ENCODE results near the gene SERPINB6. TPM values are rescaled to one million over a fixed set of nuclear protein-coding genes. Genes with fewer than 3 reads are reported as not detected.

The SERPINB6 gene
- total and polyA plus RNA-seq, 9 of the 15 experiments (the other 6 are each of a cell fraction or from before 2014, with no cell fraction given): 86.6 to 211 (median 143) TPM

GRCh38 chr6:2969549-2969948 is 1.8 kb downstream of the SERPINB6 start (continued):
- no peak for TF ChIP-seq TAF1 (IDR thresholded peaks at IDR 0.05; ENCODE audit: control insufficient read depth, extremely low read depth, insufficient read depth, low read length, severe bottlenecking)
- TF ChIP-seq POLR2B (IDR thresholded peaks at IDR 0.05; ENCODE audit: low read depth, partially characterized antibody): peak; percentile 55
- no peak for TF ChIP-seq ZNF23 (CRISPR knock-in tag; IDR thresholded peaks at IDR 0.05)
- no peak for TF ChIP-seq GABPB1 (CRISPR knock-in tag; IDR thresholded peaks at IDR 0.05)
- no peak for TF ChIP-seq MAFK (IDR thresholded peaks at IDR 0.05; ENCODE audit: low read length)
- TF ChIP-seq SMARCE1 (IDR thresholded peaks at IDR 0.05): no peak
- TF ChIP-seq, protein P1, sequence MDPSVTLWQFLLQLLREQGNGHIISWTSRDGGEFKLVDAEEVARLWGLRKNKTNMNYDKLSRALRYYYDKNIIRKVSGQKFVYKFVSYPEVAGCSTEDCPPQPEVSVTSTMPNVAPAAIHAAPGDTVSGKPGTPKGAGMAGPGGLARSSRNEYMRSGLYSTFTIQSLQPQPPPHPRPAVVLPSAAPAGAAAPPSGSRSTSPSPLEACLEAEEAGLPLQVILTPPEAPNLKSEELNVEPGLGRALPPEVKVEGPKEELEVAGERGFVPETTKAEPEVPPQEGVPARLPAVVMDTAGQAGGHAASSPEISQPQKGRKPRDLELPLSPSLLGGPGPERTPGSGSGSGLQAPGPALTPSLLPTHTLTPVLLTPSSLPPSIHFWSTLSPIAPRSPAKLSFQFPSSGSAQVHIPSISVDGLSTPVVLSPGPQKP (CRISPR knock-in tag; IDR thresholded peaks at IDR 0.05): no peak
- TF ChIP-seq KLF1 (tag; IDR thresholded peaks at IDR 0.05): no peak
- no peak for TF ChIP-seq KDM2B (CRISPR knock-in tag; IDR thresholded peaks at IDR 0.05)
- TF ChIP-seq, protein P2, sequence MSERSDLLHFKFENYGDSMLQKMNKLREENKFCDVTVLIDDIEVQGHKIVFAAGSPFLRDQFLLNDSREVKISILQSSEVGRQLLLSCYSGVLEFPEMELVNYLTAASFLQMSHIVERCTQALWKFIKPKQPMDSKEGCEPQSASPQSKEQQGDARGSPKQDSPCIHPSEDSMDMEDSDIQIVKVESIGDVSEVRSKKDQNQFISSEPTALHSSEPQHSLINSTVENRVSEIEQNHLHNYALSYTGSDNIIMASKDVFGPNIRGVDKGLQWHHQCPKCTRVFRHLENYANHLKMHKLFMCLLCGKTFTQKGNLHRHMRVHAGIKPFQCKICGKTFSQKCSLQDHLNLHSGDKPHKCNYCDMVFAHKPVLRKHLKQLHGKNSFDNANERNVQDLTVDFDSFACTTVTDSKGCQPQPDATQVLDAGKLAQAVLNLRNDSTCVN (CRISPR knock-in tag; IDR thresholded peaks at IDR 0.05): 0 out of 2 replicates have a peak, but pooled peaks have one; percentile 18
- no peak for TF ChIP-seq C11orf30 (IDR thresholded peaks at IDR 0.05; ENCODE audit: low read depth)
- no peak for TF ChIP-seq ILK (tag; IDR thresholded peaks at IDR 0.05; ENCODE audit: borderline replicate concordance, low read depth)
- no peak for TF ChIP-seq ADNP (tag; IDR thresholded peaks at IDR 0.05)
- TF ChIP-seq GTF2B (IDR thresholded peaks at IDR 0.05; ENCODE audit: extremely low read depth, insufficient read length): no peak
- no peak for TF ChIP-seq FOXJ2 (tag; IDR thresholded peaks at IDR 0.05)
- TF ChIP-seq BCOR (IDR thresholded peaks at IDR 0.05): peak; percentile 26; the same call in 1 of the 2 replicates
- peak; percentile 37; the same call in 1 of the 2 replicates for TF ChIP-seq MYBL2 (IDR thresholded peaks at IDR 0.05; ENCODE audit: low read depth)
- TF ChIP-seq MYBL2 (CRISPR knock-in tag; IDR thresholded peaks at IDR 0.05; ENCODE audit: borderline replicate concordance): no peak
- TF ChIP-seq, protein P3, sequence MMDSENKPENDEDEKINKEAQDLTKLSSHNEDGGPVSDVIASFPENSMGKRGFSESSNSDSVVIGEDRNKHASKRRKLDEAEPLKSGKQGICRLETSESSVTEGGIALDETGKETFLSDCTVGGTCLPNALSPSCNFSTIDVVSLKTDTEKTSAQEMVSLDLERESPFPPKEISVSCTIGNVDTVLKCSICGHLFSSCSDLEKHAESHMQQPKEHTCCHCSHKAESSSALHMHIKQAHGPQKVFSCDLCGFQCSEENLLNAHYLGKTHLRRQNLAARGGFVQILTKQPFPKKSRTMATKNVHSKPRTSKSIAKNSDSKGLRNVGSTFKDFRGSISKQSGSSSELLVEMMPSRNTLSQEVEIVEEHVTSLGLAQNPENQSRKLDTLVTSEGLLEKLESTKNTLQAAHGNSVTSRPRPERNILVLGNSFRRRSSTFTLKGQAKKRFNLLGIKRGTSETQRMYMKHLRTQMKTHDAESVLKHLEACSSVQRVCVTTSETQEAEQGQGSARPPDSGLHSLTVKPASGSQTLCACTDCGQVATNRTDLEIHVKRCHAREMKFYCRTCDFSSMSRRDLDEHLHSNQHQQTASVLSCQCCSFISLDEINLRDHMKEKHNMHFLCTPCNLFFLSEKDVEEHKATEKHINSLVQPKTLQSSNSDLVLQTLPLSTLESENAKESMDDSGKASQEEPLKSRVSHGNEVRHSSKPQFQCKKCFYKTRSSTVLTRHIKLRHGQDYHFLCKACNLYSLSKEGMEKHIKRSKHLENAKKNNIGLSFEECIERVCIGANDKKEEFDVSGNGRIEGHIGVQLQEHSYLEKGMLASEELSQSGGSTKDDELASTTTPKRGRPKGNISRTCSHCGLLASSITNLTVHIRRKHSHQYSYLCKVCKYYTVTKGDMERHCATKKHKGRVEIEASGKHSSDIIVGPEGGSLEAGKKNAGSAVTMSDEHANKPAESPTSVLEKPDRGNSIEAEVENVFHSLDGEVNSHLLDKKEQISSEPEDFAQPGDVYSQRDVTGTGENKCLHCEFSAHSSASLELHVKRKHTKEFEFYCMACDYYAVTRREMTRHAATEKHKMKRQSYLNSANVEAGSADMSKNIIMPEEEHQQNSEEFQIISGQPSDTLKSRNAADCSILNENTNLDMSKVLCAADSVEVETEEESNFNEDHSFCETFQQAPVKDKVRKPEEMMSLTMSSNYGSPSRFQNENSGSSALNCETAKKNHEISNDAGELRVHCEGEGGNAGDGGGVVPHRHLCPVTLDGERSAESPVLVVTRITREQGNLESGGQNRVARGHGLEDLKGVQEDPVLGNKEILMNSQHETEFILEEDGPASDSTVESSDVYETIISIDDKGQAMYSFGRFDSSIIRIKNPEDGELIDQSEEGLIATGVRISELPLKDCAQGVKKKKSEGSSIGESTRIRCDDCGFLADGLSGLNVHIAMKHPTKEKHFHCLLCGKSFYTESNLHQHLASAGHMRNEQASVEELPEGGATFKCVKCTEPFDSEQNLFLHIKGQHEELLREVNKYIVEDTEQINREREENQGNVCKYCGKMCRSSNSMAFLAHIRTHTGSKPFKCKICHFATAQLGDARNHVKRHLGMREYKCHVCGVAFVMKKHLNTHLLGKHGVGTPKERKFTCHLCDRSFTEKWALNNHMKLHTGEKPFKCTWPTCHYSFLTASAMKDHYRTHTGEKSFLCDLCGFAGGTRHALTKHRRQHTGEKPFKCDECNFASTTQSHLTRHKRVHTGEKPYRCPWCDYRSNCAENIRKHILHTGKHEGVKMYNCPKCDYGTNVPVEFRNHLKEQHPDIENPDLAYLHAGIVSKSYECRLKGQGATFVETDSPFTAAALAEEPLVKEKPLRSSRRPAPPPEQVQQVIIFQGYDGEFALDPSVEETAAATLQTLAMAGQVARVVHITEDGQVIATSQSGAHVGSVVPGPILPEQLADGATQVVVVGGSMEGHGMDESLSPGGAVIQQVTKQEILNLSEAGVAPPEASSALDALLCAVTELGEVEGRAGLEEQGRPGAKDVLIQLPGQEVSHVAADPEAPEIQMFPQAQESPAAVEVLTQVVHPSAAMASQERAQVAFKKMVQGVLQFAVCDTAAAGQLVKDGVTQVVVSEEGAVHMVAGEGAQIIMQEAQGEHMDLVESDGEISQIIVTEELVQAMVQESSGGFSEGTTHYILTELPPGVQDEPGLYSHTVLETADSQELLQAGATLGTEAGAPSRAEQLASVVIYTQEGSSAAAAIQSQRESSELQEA (IDR thresholded peaks at IDR 0.05; ENCODE audit: low read depth): no peak

Data from K562 (cell line).